ENCODE data around the gene NAA15.

The NAA15 gene

GRCh38 chr4:139275281-139275735 is 26.0 kb upstream of the NAA15 start:
- no peak overlapping the region for H3K27ac ChIP-seq (ENCODE audit: low read depth, low read length, poor library complexity, severe bottlenecking)
- no peak overlapping the region for H3K9ac ChIP-seq (ENCODE audit: low read length)
- no peaks in the 10 kb centered on the region for H3K9me2 ChIP-seq (ENCODE audit: low read depth, low read length)
- TF ChIP-seq CTCF (IDR thresholded peaks at IDR 0.05; ENCODE audit: low read length) (no peak), EZH2 (IDR thresholded peaks at IDR 0.05; ENCODE audit: borderline replicate concordance, low read length) (no peak)
- H3K9me3 ChIP-seq (ENCODE audit: low read length): no peaks in the 10 kb centered on the region
- no peaks in the 10 kb centered on the region for H3K79me2 ChIP-seq (ENCODE audit: insufficient read depth, low read length)
- H3K4me2 ChIP-seq (ENCODE audit: low read length): no peak overlapping the region
- no peaks in the 10 kb centered on the region for H4K20me1 ChIP-seq (ENCODE audit: insufficient read depth, low read length)
- H3K27me3 ChIP-seq (ENCODE audit: insufficient read depth, low read length): no peaks in the 10 kb centered on the region
- no peaks in the 10 kb centered on the region for H3F3A ChIP-seq (ENCODE audit: insufficient read depth, low read length)
- no peak overlapping the region for H3K4me3 ChIP-seq (ENCODE audit: low read depth, low read length, poor library complexity, severe bottlenecking)
- H2AFZ ChIP-seq (ENCODE audit: low read length): no peak overlapping the region
- no peaks in the 10 kb centered on the region for H3K36me3 ChIP-seq (ENCODE audit: insufficient read depth, low read length)
- no peaks in the 10 kb centered on the region for H3K4me1 ChIP-seq (ENCODE audit: insufficient read depth, low read length, severe bottlenecking)

GRCh38 chr4:139278485-139278884 is 22.8 kb upstream of the NAA15 start:
- H3K9ac ChIP-seq (ENCODE audit: low read length): no peak overlapping the region
- no peaks in the 10 kb centered on the region for H4K20me1 ChIP-seq (ENCODE audit: insufficient read depth, low read length)
- no peaks in the 10 kb centered on the region for H3K9me3 ChIP-seq (ENCODE audit: low read length)
- H3K36me3 ChIP-seq (ENCODE audit: insufficient read depth, low read length): no peaks in the 10 kb centered on the region
- H3K9me2 ChIP-seq (ENCODE audit: low read depth, low read length): no peaks in the 10 kb centered on the region
- H3K27me3 ChIP-seq (ENCODE audit: insufficient read depth, low read length): no peaks in the 10 kb centered on the region
- H3F3A ChIP-seq (ENCODE audit: insufficient read depth, low read length): no peaks in the 10 kb centered on the region
- no peak overlapping the region for H3K27ac ChIP-seq (ENCODE audit: low read depth, low read length, poor library complexity, severe bottlenecking)
- no peaks in the 10 kb centered on the region for H3K4me1 ChIP-seq (ENCODE audit: insufficient read depth, low read length, severe bottlenecking)
- H3K4me3 ChIP-seq (ENCODE audit: low read depth, low read length, poor library complexity, severe bottlenecking): no peak overlapping the region
- no peak overlapping the region for H2AFZ ChIP-seq (ENCODE audit: low read length)
- no peak overlapping the region for H3K4me2 ChIP-seq (ENCODE audit: low read length)
- TF ChIP-seq EZH2 (IDR thresholded peaks at IDR 0.05; ENCODE audit: borderline replicate concordance, low read length) (no peak), CTCF (IDR thresholded peaks at IDR 0.05; ENCODE audit: low read length) (no peak)
- H3K79me2 ChIP-seq (ENCODE audit: insufficient read depth, low read length): no peaks in the 10 kb centered on the region

- Histone ChIP-seq H3K9ac (ENCODE audit: low read length) (no peak overlapping the region), H3K4me1 (ENCODE audit: insufficient read depth, low read length, severe bottlenecking) (no peaks in the 10 kb centered on the region), H3F3A (ENCODE audit: insufficient read depth, low read length) (no peaks in the 10 kb centered on the region), H3K36me3 (ENCODE audit: insufficient read depth, low read length) (no peaks in the 10 kb centered on the region; the same call in 1 of the 2 replicates), H3K9me2 (ENCODE audit: low read depth, low read length) (no peaks in the 10 kb centered on the region), H3K79me2 (ENCODE audit: insufficient read depth, low read length) (no peaks in the 10 kb centered on the region), H3K4me2 (ENCODE audit: low read length) (peak overlapping the region; percentile 65; the same call in 1 of the 2 replicates), H3K9me3 (ENCODE audit: low read length) (no peaks in the 10 kb centered on the region), H3K4me3 (ENCODE audit: low read depth, low read length, poor library complexity, severe bottlenecking) (no peak overlapping the region), H3K27ac (ENCODE audit: low read depth, low read length, poor library complexity, severe bottlenecking) (no peak overlapping the region), H4K20me1 (ENCODE audit: insufficient read depth, low read length) (no peaks in the 10 kb centered on the region), H2AFZ (ENCODE audit: low read length) (no peak overlapping the region), H3K27me3 (ENCODE audit: insufficient read depth, low read length) (no peaks in the 10 kb centered on the region)
- TF ChIP-seq EZH2 (IDR thresholded peaks at IDR 0.05; ENCODE audit: borderline replicate concordance, low read length) (no peak), CTCF (IDR thresholded peaks at IDR 0.05; ENCODE audit: low read length) (no peak)
These were observed 22.2 kb upstream of the NAA15 start for GRCh38 chr4:139278912-139279759.

Measured in OCI-LY1 (cell line).